Hematopoietic multipotent progenitor cell treated with erythropoietin and hydrocortisone succinate and interleukin-3 and kit ligand, for 6 days (in vitro differentiated cells): ENCODE measurements around the gene USP10.

Experiments used
- DNase-seq: peaks from one replicate; pipeline ENCODE4 v3.0.0-alpha.2; 2015

The USP10 gene

GRCh38 chr16:84753412-84754326 lies 53.9 kb downstream of the USP10 start:
- DNase-seq, result no peak

DNA sequence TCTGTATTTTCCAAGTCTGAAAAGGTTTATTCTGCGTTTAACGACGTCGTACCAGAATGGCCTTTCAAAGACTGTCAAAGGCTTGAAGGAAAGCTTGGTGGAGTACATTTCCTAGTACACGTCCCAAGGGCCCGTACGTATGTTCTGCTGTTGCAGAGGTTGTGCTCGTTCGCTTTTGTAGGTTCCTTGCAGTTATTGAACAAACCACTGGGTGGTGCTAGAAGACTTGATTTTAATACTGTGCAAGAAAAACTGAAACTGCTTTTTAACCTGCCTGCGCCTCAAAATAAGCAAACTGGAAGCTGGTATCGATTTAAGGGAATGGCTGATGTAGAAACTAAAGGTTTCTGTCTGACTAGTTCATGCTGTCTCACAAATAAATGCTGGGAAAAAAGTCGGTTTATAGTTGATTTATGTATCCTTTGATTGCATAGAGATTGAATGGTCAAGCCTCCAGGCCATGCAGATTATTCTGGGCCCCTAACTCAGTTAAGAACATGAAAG lies 54.6 kb downstream of the USP10 start:
- DNase-seq, result peak; percentile 89

DNA sequence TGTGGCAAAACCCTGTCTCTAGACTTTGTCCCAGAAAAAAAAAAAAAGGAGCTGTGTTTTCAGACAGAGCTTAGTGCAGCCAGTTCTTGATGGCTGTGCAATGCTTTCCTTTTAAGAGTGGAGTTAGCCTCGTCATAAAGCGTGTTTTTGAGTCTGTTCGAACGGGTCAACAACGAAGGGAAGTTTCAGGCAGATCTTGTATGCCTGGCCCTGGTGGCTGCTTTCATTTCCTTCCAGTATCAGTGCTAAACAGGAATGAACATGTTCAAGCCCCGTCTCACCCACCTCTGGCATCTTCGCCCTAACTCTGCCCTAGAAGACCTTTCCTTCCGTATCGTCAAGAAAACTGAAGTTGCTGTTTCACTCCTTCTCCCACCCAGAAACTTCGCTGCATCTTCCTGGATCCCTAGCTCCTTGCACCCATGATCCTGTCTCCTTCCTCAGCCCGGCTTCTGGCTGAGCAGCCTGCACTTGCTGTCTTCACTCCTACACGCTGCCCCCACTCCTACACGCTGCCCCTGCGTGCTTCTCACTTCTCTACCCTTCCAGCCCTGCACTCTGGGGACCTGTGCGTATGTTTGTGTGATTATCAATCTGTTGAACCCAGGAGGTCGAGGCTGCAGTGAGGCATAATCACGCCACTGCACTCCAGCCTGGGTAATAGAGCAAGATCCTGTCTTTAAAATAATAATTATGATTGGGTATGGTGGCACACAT lies 55.3 kb downstream of the USP10 start:
- no peak for DNase-seq

GRCh38 chr16:84756830-84757229 lies 57.0 kb downstream of the USP10 start:
- no peak for DNase-seq

GRCh38 chr16:84758627-84759026 lies 58.8 kb downstream of the USP10 start:
- DNase-seq, result no peak

- no peak for DNase-seq
These were observed 59.3 kb downstream of the USP10 start for GRCh38 chr16:84759061-84759460.

GRCh38 chr16:84759906-84760305 lies 60.1 kb downstream of the USP10 start:
- no peak for DNase-seq

GRCh38 chr16:84761448-84762368 lies 61.9 kb downstream of the USP10 start:
- no peak for DNase-seq

- no peak for DNase-seq
These were observed 63.4 kb downstream of the USP10 start for GRCh38 chr16:84763164-84763563.

DNA sequence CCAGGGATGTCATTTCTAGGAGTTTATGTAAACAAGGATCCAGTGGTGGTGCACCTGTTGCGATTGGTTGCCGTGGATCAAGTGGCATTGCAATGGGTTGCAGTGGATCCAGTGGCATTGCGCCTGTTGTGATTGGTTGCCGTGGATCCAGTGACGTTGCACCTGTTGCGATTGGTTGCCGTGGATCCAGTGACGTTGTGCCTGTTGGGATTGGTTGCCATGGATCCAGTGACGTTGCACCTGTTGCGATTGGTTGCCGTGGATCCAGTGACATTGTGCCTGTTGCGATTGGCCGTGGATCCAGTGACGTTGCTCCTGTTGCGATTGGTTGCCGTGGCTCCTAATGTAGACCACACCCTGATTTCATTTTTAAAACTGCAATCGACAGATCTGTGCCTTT lies 63.8 kb downstream of the USP10 start:
- no peak for DNase-seq

DNA sequence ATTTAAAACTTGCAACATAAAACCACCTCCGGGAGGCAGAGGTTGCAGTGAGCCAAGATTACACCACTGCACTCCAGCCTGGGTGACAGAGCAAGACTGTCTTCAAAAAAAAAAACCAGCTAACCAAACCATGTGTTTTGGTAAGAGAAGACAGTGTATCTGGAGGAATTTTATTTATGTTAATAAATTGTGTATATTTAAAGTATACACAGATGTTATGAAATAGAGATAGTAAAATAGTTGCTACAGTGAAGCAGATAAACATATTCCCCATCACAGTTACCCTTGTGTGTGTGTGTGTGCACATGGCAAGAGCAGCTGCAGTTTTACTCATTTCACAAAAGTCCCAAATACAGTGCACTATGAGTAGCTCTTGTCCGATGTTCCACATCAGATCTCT lies 65.2 kb downstream of the USP10 start:
- no peak for DNase-seq

DNA sequence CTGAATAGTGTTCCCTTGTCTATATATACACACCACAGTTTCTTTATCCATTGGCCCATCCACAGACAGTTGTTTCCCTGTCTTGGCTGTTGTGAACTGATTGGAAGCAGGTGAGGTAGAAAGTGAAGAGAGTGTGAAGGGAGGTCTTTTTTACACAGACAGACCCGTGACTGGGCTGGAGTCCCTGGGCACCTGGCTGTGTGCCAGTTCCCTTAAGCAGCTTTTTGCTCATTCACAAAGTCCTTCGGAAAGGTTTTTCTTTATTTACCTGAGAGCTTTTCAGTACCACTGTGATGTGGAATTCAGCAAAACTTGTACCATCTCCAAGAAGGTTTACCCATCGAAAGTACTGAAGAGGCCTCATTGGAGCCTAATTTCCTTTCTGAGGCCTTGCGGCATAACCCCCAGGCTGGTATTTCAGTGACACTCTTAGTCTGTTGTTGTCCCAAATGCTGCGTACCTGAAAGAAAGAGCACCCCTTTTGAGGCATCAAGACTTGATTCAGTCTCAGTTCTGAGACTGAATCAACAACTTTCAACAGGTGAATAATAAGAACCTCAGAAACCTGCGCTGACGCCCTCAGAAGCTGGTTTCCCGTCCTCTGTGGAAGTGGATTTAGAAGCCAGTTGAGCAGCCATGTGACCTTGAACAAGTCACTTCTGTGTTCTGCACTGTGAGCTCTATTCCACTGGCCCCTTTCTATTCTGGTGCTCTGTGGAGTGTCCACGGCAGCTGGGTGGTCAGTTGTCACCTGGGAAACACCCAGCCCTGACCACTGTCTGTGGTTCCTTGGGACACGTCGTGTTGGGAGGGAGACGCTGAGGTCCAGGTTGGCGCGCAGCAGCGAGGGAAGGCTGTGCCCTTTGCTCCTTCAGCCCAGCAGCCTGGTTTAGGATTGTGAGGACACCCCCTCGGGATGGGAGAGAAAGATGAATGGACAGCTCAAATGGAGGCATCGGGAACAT lies 66.1 kb downstream of the USP10 start:
- DNase-seq, result no peak

DNA sequence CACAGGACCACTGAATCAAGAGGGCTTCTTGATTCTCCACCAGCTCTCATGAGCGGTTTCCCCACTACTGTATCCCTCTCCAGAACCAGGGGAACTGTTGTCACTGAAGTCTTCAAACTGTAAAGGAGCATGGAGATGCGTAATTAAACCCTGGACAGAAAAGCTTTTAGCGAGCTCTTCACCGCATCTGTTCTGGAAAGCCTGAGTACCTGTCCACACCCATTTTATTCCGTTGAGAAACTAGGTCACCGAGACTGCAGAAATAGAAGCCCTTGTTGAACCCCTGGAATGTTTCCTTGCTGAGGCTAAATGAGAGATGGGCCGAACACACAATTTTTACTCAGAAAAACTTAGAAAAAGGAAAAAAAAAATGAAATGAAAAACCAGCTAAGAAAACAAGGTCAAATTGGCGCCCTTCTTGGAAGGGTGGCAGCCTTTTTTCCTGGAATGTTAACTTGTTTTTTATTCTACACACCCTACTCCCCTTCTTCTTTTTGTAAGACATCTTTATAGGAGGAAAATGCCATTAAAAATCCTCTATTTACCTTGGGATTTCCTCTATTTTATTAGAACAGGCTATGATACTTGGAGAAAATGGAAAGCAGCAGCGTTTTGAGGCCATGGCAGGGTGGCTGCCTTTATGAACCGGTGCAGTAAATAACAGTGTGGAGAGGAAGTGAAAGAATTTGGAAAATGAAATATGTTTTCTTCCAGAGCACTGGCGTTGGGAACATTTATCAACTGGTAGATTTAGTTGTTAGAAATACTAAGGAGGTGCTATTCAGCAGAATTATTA lies 67.4 kb downstream of the USP10 start:
- no peak for DNase-seq

DNA sequence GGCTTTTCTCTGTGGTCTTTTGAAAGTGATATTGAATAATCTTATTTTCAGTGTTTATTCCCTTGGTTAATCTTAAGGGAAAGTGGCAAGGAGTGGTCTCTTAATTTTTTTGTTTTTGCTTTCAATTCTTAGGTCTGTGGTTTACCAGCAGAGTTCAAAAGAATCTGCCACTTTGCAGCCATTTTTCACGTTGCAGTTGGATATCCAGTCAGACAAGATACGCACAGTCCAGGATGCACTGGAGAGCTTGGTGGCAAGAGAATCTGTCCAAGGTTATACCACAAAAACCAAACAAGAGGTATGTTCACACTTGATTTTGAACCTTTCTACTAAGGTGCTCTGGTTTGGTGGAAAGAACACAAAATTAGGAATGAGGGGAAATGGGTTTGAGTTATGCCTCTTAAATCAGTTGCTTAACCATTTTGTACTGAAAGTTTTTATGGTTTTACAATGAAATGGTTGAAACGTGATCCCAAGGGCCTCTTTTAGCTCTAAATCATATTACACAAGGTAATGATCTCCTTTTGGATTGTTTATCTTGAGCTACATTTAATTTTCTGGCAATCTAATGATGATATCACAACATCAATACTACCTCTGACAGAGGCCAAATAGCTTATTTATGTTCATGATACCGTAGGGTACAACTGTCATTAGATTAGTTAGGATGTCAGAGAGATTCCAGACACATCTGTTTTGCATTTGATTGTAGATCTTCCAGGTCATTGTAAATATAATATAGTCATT lies 68.4 kb downstream of the USP10 start:
- no peak for DNase-seq

DNA sequence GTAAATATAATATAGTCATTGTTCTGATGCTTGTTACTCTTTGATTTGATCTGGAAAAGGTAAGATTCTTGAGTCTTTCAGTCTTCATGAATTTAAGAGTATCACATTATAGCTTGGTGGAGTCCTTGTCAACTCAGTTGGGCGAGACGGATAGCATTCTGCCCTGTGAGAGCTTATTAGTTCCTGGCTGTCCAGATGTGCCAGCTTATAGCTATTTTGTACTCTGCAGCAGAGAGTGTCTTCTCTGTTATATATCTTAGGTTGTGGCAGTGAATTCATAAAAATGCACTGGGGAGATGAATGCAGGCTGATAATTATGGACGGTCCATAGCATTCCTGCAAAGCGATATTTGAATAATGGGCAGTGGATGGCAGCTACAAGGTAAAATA lies 69.0 kb downstream of the USP10 start:
- DNase-seq, result no peak

DNA sequence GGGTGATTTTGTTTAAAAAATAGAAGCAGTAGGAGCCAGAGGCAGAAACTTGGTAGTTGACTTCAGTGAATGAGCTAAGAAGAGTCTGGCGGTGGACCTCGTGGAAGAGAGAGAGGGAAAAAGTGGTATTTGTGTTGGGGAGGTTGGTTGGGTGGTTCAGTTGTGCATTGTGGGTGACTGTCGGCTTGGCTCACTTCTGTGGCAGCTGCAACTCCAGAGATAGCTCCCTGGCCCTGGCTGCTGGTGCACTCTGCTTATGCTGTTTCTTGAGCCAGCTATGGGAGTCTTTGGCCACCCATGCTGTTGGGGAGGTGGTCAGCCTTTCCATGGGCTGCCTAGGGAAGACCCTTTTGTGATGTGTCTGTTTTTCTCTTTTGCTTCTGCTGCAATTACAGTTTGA lies 69.6 kb downstream of the USP10 start:
- DNase-seq, result no peak

GRCh38 chr16:84773312-84773711 lies 73.5 kb downstream of the USP10 start:
- DNase-seq, result no peak

GRCh38 chr16:84774810-84775209 lies 75.0 kb downstream of the USP10 start:
- peak; percentile 26 for DNase-seq

- no peak for DNase-seq
These were observed 75.5 kb downstream of the USP10 start for GRCh38 chr16:84775262-84775810.

DNA sequence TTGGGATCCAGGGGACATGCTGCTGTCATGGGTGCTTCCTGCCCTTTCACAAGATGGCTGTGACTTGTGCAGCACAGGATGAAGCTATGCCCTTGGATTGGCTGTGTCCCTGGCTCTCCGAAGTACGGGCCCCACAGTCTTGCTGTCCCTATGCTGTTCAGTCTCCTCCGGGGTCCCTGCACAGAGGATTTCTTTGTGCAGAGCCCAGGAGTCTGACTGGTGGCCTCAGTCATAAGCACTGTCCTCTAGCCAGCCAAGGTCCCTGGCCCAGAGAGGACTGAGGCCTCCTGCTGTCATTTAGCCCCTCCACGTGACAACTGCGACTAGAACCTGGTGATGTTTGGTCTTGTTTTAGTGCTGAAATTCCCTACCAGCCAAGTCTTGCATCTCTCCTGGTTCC lies 77.6 kb downstream of the USP10 start:
- DNase-seq, result no peak
